K562 (cell line): ENCODE measurements around the gene THADA. TPM values are rescaled to one million over a fixed set of nuclear protein-coding genes. Genes with fewer than 3 reads are reported as not detected.

Source experiments
- ATAC-seq: fragments of 200-7000 bp; cut with Tn5 transposase; 3 replicates; pipeline ENCODE4 v1.9.1; 2020; ENCODE audit warnings: moderate library complexity
- BruUV-seq: library from RNA; stranded (reverse); fragments of 400-500 nt; replicated peaks from 2 replicates; lab custom pipeline; 2021; lab: Mats Ljungman, UMichigan
- CTCF ChIA-PET: fragments of 300-600 bp; formaldehyde crosslinking; extraction: SDS; loops from one replicate; lab custom pipeline; 2021; ENCODE audit warnings: low intra/inter-chr PET ratio; lab: Yijun Ruan, JAX
- POLR2A ChIA-PET: fragments of 300-600, 350-650 bp; sonication (Branson Sonifier 250); formaldehyde crosslinking; extraction: SDS; loops from one replicate; lab custom pipeline; 2021; ENCODE audit warnings: antibody characterized with exemption, inconsistent platforms; lab: Yijun Ruan, JAX
- DNase-seq, 4 experiments: peaks; one replicate each; pipeline versions ENCODE4 v3.0.0 to v3.0.0-alpha.2; 2011 to 2018; ENCODE audit warnings: low spot score in 3 of 4, mixed read lengths in 3 of 4; ENCODE audit errors: extremely low read depth in 1 of 4
- FAIRE-seq: peaks from 2 replicates; lab custom pipeline; 2011; peaks lifted over from hg19 to GRCh38; lab: Jason Lieb, UNC
- H2AFZ ChIP-seq: 2 replicates; pipeline ENCODE4 v1.6.0; 2011; ENCODE audit warnings: low read depth, low read length, control low read depth, inconsistent platforms
- H3K27ac ChIP-seq: fragments of 200-600 bp; 3 replicates; pipeline ENCODE4 v1.8.0; 2011; ENCODE audit warnings: low read depth, mild to moderate bottlenecking, control low read depth, inconsistent platforms, low read length, moderate library complexity, mixed read lengths; ENCODE audit errors: extremely low read depth
- H3K27me3 ChIP-seq, 2 experiments: fragments of 300-600 bp in 1 of 2; 2 replicates in 1 of 2; 3 replicates in 1 of 2; pipeline versions ENCODE4 v1.6.0 to v1.8.0; 2011; ENCODE audit warnings: inconsistent platforms in 2 of 2, low read length in 2 of 2, mild to moderate bottlenecking in 1 of 2, mixed read lengths in 1 of 2, moderate library complexity in 1 of 2; ENCODE audit not compliant: control insufficient read depth in 2 of 2, insufficient read depth in 2 of 2
- H3K36me3 ChIP-seq: fragments of 300-600 bp; 3 replicates; pipeline ENCODE4 v1.8.0; 2011; ENCODE audit warnings: mild to moderate bottlenecking, low read length, inconsistent platforms; ENCODE audit not compliant: control insufficient read depth, insufficient read depth
- H3K4me1 ChIP-seq, 2 experiments: fragments of 200-600 bp in 1 of 2; replicated peaks in 1 of 2; 2 replicates in 1 of 2; 3 replicates in 1 of 2; pipeline versions ENCODE4 v1.5.1 to v1.8.0; 2011; ENCODE audit warnings: inconsistent platforms in 2 of 2, low read length in 2 of 2, mild to moderate bottlenecking in 1 of 2, mixed read lengths in 1 of 2, moderate library complexity in 1 of 2; ENCODE audit not compliant: control insufficient read depth in 2 of 2, insufficient read depth in 2 of 2
- H3K4me2 ChIP-seq: 2 replicates; pipeline ENCODE4 v1.6.1; 2011; ENCODE audit warnings: low read length, control low read depth, inconsistent platforms, mixed read lengths; ENCODE audit not compliant: insufficient read depth
- H3K4me3 ChIP-seq: fragments of 200-600 bp; sonication (generic), shearing (Covaris generic); 2 replicates; pipeline ENCODE4 v1.5.1; 2016; ENCODE audit warnings: control low read depth, inconsistent platforms
- H3K79me2 ChIP-seq: fragments of 200-600 bp; 3 replicates; pipeline ENCODE4 v1.8.0; 2011; ENCODE audit warnings: low read length, inconsistent platforms; ENCODE audit not compliant: control insufficient read depth, insufficient read depth
- H3K9ac ChIP-seq, 2 experiments: 2 replicates each; pipeline versions ENCODE4 v1.6.0 to v1.6.1; 2011; ENCODE audit warnings: low read depth in 2 of 2, low read length in 2 of 2, control low read depth in 1 of 2, inconsistent platforms in 1 of 2, mild to moderate bottlenecking in 1 of 2, mixed read lengths in 1 of 2; ENCODE audit not compliant: insufficient read depth in 1 of 2
- H3K9me1 ChIP-seq: one replicate; pipeline ENCODE4 v1.6.0; 2011; ENCODE audit warnings: inconsistent platforms, mild to moderate bottlenecking, low read length, moderate library complexity; ENCODE audit not compliant: control insufficient read depth, insufficient read depth
- H3K9me3 ChIP-seq: replicated peaks from 2 replicates; pipeline ENCODE4 v1.5.1; 2011; ENCODE audit warnings: low read depth, low read length, inconsistent platforms; ENCODE audit not compliant: control insufficient read depth, insufficient read depth
- H4K20me1 ChIP-seq: replicated peaks from 2 replicates; pipeline ENCODE4 v1.6.1; 2011; ENCODE audit warnings: low read length, inconsistent platforms, mixed read lengths; ENCODE audit not compliant: control insufficient read depth, insufficient read depth
- GATAD2A ChIP-seq: fragments of 450-650 bp; IDR thresholded peaks from 2 replicates; pipeline ENCODE4 v1.6.1; 2017
- JUND ChIP-seq, 2 experiments: IDR thresholded peaks; 2 replicates in 1 of 2; 3 replicates in 1 of 2; pipeline ENCODE4 v1.6.1; 2011; ENCODE audit warnings: borderline replicate concordance in 2 of 2, low read depth in 2 of 2, low read length in 2 of 2, improper control_type of control experiment in 1 of 2, missing biosample characterization in 1 of 2, missing genetic modification characterization in 1 of 2, missing genetic modification reagents in 1 of 2
- NCOA2 ChIP-seq, 2 experiments: fragments of 450-650 bp; IDR thresholded peaks; 2 replicates each; pipeline ENCODE4 v1.6.1; 2018; ENCODE audit warnings: mild to moderate bottlenecking in 2 of 2, moderate library complexity in 1 of 2; ENCODE audit not compliant: partially characterized antibody in 2 of 2
- TAF9B ChIP-seq: fragments of 450-650 bp; IDR thresholded peaks from 2 replicates; pipeline ENCODE4 v1.6.1; 2018; ENCODE audit warnings: mild to moderate bottlenecking; ENCODE audit not compliant: partially characterized antibody
- whole genome bisulfite sequencing: fragments of 100-300 bp; shearing (Covaris generic); methylation state at CpG from one replicate; pipeline ENCODE4 v1.1.6; 2016; ENCODE audit warnings: low coverage, mixed read lengths; ENCODE audit not compliant: insufficient coverage; ENCODE audit errors: missing lambda C conversion rate; 5-methylcytosine and 5-hydroxymethylcytosine counted together
- in situ Hi-C: fragments of 300-500 bp; cut with MboI; formaldehyde crosslinking; loops from 4 replicates; pipeline ENCODE4 v1.15.0; 2018; ENCODE audit warnings: inconsistent platforms, mixed read lengths
- intact Hi-C: fragments of 100-400 bp; cut with micrococcal nuclease; formaldehyde crosslinking; loops from 2 replicates; pipeline ENCODE4 v1.14.2; 2022
- polyA plus RNA-seq, 8 experiments: library from polyadenylated mRNA; depleted of rRNA in 4 of 8; stranded (reverse) in 5 of 8; unstranded in 3 of 8; fragments of >200 nt; fragmentation: Nextera tagmentation in 2 of 8; fragmentation: Illumina TruSeq in 1 of 8; extraction: Ambion mirVana in 2 of 8; extraction: Trizol in 1 of 8; gene quantifications; 2 replicates each; pipeline versions ENCODE4 v1.2.1 to v1.2.3, GENCODE V29; 2011 to 2014; ENCODE audit warnings: inconsistent platforms in 1 of 8, missing spikeins in 1 of 8
- total RNA-seq, 7 experiments: library from RNA; depleted of rRNA in 6 of 7; stranded (reverse); fragments of >200 nt in 6 of 7; fragmentation: Illumina TruSeq in 2 of 7; extraction: Trizol in 2 of 7; gene quantifications; 2 replicates each; pipeline versions ENCODE4 v1.2.1 to v1.2.3, GENCODE V29; 2011 to 2021; ENCODE audit warnings: low replicate concordance in 1 of 7
- TF ChIP-seq, protein P1 (sequence below): fragments of 450-650 bp; IDR thresholded peaks from 2 replicates; pipeline ENCODE4 v1.6.1; 2016; ENCODE audit warnings: low read depth, mild to moderate bottlenecking, moderate library complexity

Gene THADA
- total and polyA plus RNA-seq, 9 of the 15 experiments (the other 6 are each of a cell fraction or from before 2014, with no cell fraction given) = 17.8 to 34.7 (median 31.9) TPM

DNA sequence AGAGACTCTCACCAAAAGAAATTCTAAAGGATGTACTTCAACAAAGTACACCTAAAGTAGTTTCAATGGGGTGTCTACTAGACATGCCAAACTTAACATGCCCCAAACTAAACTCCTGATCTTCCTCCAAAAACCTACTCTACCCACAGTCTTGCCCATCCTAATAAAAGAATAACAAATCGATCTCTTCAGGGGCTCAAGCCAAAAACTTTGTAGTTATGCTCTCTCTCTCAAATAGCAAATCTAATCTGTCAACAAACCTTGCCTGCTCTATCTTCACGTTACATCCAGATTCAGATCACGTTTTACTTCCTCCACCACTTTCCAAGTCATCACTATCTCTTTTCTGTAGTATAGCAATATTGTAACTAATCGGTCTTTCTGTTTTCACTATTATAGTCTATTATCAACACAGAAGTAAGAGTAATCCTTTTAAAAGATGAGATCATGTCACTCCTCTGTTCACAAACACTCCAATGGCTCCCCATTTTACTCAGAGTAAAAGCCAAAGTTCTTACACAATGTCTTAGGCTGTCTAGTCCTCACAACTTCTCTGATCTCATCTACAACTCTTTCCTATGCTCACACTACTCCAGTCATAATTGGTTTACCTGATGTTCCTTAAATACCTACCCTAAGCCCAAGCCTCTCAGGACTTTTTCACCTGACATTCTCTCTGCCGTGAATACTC is 79.9 kb downstream of the THADA start (continued):
- TF ChIP-seq, protein P1, sequence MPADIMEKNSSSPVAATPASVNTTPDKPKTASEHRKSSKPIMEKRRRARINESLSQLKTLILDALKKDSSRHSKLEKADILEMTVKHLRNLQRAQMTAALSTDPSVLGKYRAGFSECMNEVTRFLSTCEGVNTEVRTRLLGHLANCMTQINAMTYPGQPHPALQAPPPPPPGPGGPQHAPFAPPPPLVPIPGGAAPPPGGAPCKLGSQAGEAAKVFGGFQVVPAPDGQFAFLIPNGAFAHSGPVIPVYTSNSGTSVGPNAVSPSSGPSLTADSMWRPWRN = 0 out of 2 replicates have a peak, but pooled peaks have one; percentile 16
- TF ChIP-seq JUND (IDR thresholded peaks at IDR 0.05; ENCODE audit: borderline replicate concordance, low read depth, low read length) = no peak
- 0 out of 3 replicates have a peak, but pooled peaks have one; percentile 10 for TF ChIP-seq JUND (tag; IDR thresholded peaks at IDR 0.05; ENCODE audit: borderline replicate concordance, low read depth, low read length)
- TF ChIP-seq GATAD2A = 0 out of 2 replicates have a peak, but pooled peaks have one; percentile 34

DNA sequence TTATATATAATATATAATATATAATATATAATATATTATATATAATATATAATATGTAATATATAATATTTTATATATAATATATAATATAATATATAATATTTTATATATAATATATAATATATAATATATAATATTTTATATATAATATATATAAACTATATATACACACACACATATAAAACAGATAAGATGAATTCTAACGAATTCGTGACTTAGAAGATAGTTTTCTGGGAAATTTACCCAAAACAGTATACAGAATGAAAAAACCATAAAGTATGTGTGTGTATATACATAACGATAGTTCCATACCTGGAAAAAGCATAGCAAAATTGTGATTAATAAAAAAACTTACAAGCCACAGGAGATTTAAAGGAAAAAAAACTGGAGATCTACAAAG is 80.6 kb downstream of the THADA start:
- TF ChIP-seq NCOA2 (IDR thresholded peaks at IDR 0.05; ENCODE audit: partially characterized antibody in 2 of 2) (peak in 1 of 2 experiments; percentile 94), TAF9B (no peak)
- POLR2A ChIA-PET = no interaction called here
- no TSS peak for BruUV-seq
- H2AFZ ChIP-seq = peak overlapping the region; percentile 69; the same call in 1 of the 2 replicates
- no peaks in the 10 kb centered on the region for H3K27me3 ChIP-seq
- H4K20me1 ChIP-seq = no peaks in the 10 kb centered on the region
- H3K9me1 ChIP-seq = no peaks in the 10 kb centered on the region
- no peaks in the 10 kb centered on the region for H3K9me3 ChIP-seq
- peak overlapping the region; percentile 43; the same call in 2 of the 3 replicates for H3K27ac ChIP-seq
- in situ Hi-C loops = no loop called here
- 64% methylated on average over 3 of the region's 3 CpGs for WGBS
- CTCF ChIA-PET = no interaction called here
- ATAC-seq = no peak
- intact Hi-C loops = no loop called here
- no peak overlapping the region for H3K4me3 ChIP-seq
- H3K79me2 ChIP-seq = no peaks in the 10 kb centered on the region; the same call in 2 of the 3 replicates
- no peak for FAIRE-seq
- peaks cover 0 to 37% of the 10 kb centered on the region in 2 experiments; a peak in 3 of 5 replicates for H3K4me1 ChIP-seq
- H3K9ac ChIP-seq = no peak overlapping the region
- H3K36me3 ChIP-seq = peaks cover 5% of the 10 kb centered on the region; the same call in 1 of the 3 replicates
- DNase-seq = no peak
- 0 out of 2 replicates have a peak overlapping the region, but pooled peaks have one; percentile 28 for H3K4me2 ChIP-seq
